HepG2 (cell line): ENCODE data around the gene DENND10. TPM values are rescaled to one million over a fixed set of nuclear protein-coding genes. Genes with fewer than 3 reads are reported as not detected.

Experiments used
- ARHGAP35 ChIP-seq: sonication (generic); formaldehyde crosslinking; IDR thresholded peaks from 2 replicates; pipeline ENCODE4 v1.9.0; 2022; ENCODE audit warnings: mild to moderate bottlenecking, inconsistent platforms, moderate library complexity, missing genetic modification reagents, borderline replicate concordance
- CBFB ChIP-seq: sonication (generic); formaldehyde crosslinking; IDR thresholded peaks from 2 replicates; pipeline ENCODE4 v1.4.0; 2020; ENCODE audit warnings: missing genetic modification reagents
- KDM3A ChIP-seq: IDR thresholded peaks from 2 replicates; pipeline ENCODE4 v1.6.1; 2018; ENCODE audit warnings: low read depth, missing compliant biosample characterization
- MBD4 ChIP-seq: IDR thresholded peaks from 2 replicates; pipeline ENCODE4 v1.6.1; 2012; ENCODE audit warnings: low read length, inconsistent platforms, borderline replicate concordance
- MIER3 ChIP-seq: IDR thresholded peaks from 2 replicates; pipeline ENCODE4 v1.6.1; 2016; ENCODE audit warnings: missing compliant biosample characterization, borderline replicate concordance
- NR2F1 ChIP-seq, 2 experiments: fragments of 450-650 bp in 1 of 2; formaldehyde crosslinking in 1 of 2; IDR thresholded peaks; 2 replicates each; pipeline versions ENCODE4 v1.5.0 to v1.6.1; 2016 to 2020; ENCODE audit warnings: mild to moderate bottlenecking in 1 of 2, missing compliant biosample characterization in 1 of 2, missing genetic modification reagents in 1 of 2, moderate library complexity in 1 of 2
- PHF20 ChIP-seq: sonication (generic); formaldehyde crosslinking; IDR thresholded peaks from 2 replicates; pipeline ENCODE4 v1.5.0; 2020; ENCODE audit warnings: mild to moderate bottlenecking, missing genetic modification reagents
- SPEN ChIP-seq: sonication (generic); formaldehyde crosslinking; IDR thresholded peaks from 2 replicates; pipeline ENCODE4 v1.5.1; 2020; ENCODE audit warnings: low read depth, mild to moderate bottlenecking, missing genetic modification reagents
- TCF12 ChIP-seq, 2 experiments: fragments of 450-650 bp in 1 of 2; sonication (generic) in 1 of 2; formaldehyde crosslinking in 1 of 2; IDR thresholded peaks; 2 replicates each; pipeline versions ENCODE4 v1.6.1 to v1.8.0; 2017 to 2022; ENCODE audit warnings: antibody characterized with exemption in 1 of 2, mild to moderate bottlenecking in 1 of 2, missing genetic modification reagents in 1 of 2, moderate library complexity in 1 of 2
- ZBTB3 ChIP-seq: sonication (generic); formaldehyde crosslinking; IDR thresholded peaks from 2 replicates; pipeline ENCODE4 v1.4.0; 2020; ENCODE audit warnings: low read depth, mild to moderate bottlenecking, moderate library complexity, missing genetic modification reagents, borderline replicate concordance
- ZC3H13 ChIP-seq: sonication (generic); formaldehyde crosslinking; IDR thresholded peaks from 2 replicates; pipeline ENCODE4 v1.8.1; 2023; ENCODE audit warnings: mild to moderate bottlenecking, missing genetic modification reagents, moderate library complexity
- ZFP37 ChIP-seq: sonication (generic); formaldehyde crosslinking; IDR thresholded peaks from 2 replicates; pipeline ENCODE4 v1.4.0; 2020; ENCODE audit warnings: missing genetic modification reagents, borderline replicate concordance
- ZSCAN22 ChIP-seq: sonication (generic); formaldehyde crosslinking; IDR thresholded peaks from 2 replicates; pipeline ENCODE4 v1.4.0; 2020; ENCODE audit warnings: mild to moderate bottlenecking, missing genetic modification reagents
- polyA plus RNA-seq, 8 experiments: library from polyadenylated mRNA; depleted of rRNA in 3 of 8; stranded (reverse) in 7 of 8; unstranded in 1 of 8; fragments of >200 nt; fragmentation: Illumina TruSeq in 4 of 8; extraction: Trizol in 4 of 8; gene quantifications; 2 replicates each; pipeline versions ENCODE4 v1.2.1 to v1.2.3, GENCODE V29; 2011 to 2016; ENCODE audit warnings: low read depth in 4 of 8, missing spikeins in 1 of 8, mixed read lengths in 1 of 8; ENCODE audit not compliant: insufficient read depth in 1 of 8
- total RNA-seq, 5 experiments: library from RNA; depleted of rRNA; stranded (reverse); fragments of >200 nt; fragmentation: Illumina TruSeq; extraction: Trizol; gene quantifications; 2 replicates each; pipeline ENCODE4 v1.2.3, GENCODE V29; 2016; ENCODE audit warnings: low read depth in 1 of 5
- TF ChIP-seq, protein P1 (sequence below): IDR thresholded peaks from 2 replicates; pipeline ENCODE4 v1.6.1; 2016; ENCODE audit warnings: missing compliant biosample characterization, missing genetic modification reagents, borderline replicate concordance
- TF ChIP-seq, protein P2 (sequence below): sonication (generic); formaldehyde crosslinking; IDR thresholded peaks from 2 replicates; pipeline ENCODE4 v1.5.0; 2020; ENCODE audit warnings: missing genetic modification reagents
- TF ChIP-seq, protein P3 (sequence below): sonication (generic); formaldehyde crosslinking; IDR thresholded peaks from 2 replicates; pipeline ENCODE4 v1.5.1; 2020; ENCODE audit warnings: mild to moderate bottlenecking, missing genetic modification reagents, moderate library complexity
- TF ChIP-seq, protein P4 (sequence below): sonication (generic); formaldehyde crosslinking; conservative IDR thresholded peaks from 2 replicates; pipeline ENCODE4 v1.4.0; 2020; ENCODE audit warnings: mild to moderate bottlenecking, missing genetic modification reagents, moderate library complexity

The DENND10 gene
- total and polyA plus RNA-seq, 2 of the 13 experiments (the other 11 are each of a cell fraction or from before 2014, with no cell fraction given), result 43.7 to 78.8 TPM

DNA sequence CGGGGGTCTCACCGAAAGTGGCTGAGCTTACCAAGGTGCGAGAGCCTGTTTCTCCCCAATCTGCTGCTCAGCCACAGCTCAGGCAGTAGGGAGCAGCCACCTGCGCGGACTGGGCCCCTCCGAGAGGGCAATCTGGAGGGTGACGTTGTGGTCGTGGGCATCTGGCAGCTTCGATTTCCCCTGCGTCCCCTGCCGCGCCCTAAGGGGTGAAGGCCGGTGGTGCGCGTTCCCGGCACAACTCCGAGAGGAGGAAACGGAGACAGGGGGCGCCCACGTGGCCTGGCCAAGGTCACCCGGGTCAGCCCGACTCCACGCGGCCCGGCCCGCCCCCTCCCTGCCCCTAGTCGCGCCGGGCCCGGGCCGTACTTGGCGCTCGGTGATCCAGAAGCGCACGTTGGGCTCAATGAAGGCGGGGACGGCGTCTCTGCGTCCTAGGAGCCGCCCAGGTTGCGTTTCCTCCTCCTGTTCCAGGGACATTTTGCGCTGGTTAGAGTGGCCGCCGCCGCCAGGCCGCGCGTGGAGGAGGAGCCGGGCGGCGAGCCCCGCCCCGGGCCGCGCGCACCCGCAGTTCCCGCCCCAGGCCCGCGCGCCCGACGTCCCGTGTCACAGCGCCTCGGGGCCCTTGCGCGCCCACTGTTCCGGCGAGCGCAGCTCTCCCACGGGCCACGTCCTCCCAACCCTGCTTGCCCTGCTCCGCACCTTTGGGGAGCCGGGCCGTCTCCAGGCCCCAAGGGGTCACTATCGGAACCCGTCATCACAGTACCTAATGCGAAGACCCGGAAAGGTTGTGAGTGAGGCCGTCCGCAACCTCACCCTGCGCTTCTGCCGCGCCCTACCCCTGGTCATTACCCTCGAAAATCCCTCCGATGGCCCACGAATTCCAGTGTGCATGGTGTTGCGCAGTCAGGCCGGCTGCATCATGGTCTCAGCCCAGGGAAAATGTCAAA lies 61.5 kb downstream of the DENND10 start, which contains the start of gene SFXN4 (continued):
- TF ChIP-seq, protein P1, sequence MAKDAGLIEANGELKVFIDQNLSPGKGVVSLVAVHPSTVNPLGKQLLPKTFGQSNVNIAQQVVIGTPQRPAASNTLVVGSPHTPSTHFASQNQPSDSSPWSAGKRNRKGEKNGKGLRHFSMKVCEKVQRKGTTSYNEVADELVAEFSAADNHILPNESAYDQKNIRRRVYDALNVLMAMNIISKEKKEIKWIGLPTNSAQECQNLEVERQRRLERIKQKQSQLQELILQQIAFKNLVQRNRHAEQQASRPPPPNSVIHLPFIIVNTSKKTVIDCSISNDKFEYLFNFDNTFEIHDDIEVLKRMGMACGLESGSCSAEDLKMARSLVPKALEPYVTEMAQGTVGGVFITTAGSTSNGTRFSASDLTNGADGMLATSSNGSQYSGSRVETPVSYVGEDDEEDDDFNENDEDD (CRISPR knock-in tag), result peak; percentile 7; the same call in 1 of the 2 replicates
- TF ChIP-seq, protein P2, sequence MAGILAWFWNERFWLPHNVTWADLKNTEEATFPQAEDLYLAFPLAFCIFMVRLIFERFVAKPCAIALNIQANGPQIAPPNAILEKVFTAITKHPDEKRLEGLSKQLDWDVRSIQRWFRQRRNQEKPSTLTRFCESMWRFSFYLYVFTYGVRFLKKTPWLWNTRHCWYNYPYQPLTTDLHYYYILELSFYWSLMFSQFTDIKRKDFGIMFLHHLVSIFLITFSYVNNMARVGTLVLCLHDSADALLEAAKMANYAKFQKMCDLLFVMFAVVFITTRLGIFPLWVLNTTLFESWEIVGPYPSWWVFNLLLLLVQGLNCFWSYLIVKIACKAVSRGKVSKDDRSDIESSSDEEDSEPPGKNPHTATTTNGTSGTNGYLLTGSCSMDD (CRISPR knock-in tag), result no peak
- peak; percentile 92 to 98 for TF ChIP-seq NR2F1 (CRISPR knock-in tag; IDR thresholded peaks at IDR 0.05)
- peak; percentile 84 for TF ChIP-seq CBFB (CRISPR knock-in tag)
- TF ChIP-seq KDM3A (CRISPR knock-in tag), result 0 out of 2 replicates have a peak, but pooled peaks have one; percentile 34
- peak; percentile 55 for TF ChIP-seq PHF20
- no peak for TF ChIP-seq ZFP37 (CRISPR knock-in tag)
- TF ChIP-seq, protein P3, sequence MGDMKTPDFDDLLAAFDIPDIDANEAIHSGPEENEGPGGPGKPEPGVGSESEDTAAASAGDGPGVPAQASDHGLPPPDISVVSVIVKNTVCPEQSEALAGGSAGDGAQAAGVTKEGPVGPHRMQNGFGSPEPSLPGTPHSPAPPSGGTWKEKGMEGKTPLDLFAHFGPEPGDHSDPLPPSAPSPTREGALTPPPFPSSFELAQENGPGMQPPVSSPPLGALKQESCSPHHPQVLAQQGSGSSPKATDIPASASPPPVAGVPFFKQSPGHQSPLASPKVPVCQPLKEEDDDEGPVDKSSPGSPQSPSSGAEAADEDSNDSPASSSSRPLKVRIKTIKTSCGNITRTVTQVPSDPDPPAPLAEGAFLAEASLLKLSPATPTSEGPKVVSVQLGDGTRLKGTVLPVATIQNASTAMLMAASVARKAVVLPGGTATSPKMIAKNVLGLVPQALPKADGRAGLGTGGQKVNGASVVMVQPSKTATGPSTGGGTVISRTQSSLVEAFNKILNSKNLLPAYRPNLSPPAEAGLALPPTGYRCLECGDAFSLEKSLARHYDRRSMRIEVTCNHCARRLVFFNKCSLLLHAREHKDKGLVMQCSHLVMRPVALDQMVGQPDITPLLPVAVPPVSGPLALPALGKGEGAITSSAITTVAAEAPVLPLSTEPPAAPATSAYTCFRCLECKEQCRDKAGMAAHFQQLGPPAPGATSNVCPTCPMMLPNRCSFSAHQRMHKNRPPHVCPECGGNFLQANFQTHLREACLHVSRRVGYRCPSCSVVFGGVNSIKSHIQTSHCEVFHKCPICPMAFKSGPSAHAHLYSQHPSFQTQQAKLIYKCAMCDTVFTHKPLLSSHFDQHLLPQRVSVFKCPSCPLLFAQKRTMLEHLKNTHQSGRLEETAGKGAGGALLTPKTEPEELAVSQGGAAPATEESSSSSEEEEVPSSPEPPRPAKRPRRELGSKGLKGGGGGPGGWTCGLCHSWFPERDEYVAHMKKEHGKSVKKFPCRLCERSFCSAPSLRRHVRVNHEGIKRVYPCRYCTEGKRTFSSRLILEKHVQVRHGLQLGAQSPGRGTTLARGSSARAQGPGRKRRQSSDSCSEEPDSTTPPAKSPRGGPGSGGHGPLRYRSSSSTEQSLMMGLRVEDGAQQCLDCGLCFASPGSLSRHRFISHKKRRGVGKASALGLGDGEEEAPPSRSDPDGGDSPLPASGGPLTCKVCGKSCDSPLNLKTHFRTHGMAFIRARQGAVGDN, result peak; percentile 97
- no peak for TF ChIP-seq TCF12 (IDR thresholded peaks at IDR 0.05)
- no peak for TF ChIP-seq TCF12 (CRISPR knock-in tag; IDR thresholded peaks at IDR 0.05)
- TF ChIP-seq SPEN (CRISPR knock-in tag), result peak; percentile 76; the same call in 1 of the 2 replicates
- peak; percentile 46; the same call in 1 of the 2 replicates for TF ChIP-seq ZC3H13
- peak; percentile 63; the same call in 1 of the 2 replicates for TF ChIP-seq MIER3 (CRISPR knock-in tag)
- TF ChIP-seq, protein P4, sequence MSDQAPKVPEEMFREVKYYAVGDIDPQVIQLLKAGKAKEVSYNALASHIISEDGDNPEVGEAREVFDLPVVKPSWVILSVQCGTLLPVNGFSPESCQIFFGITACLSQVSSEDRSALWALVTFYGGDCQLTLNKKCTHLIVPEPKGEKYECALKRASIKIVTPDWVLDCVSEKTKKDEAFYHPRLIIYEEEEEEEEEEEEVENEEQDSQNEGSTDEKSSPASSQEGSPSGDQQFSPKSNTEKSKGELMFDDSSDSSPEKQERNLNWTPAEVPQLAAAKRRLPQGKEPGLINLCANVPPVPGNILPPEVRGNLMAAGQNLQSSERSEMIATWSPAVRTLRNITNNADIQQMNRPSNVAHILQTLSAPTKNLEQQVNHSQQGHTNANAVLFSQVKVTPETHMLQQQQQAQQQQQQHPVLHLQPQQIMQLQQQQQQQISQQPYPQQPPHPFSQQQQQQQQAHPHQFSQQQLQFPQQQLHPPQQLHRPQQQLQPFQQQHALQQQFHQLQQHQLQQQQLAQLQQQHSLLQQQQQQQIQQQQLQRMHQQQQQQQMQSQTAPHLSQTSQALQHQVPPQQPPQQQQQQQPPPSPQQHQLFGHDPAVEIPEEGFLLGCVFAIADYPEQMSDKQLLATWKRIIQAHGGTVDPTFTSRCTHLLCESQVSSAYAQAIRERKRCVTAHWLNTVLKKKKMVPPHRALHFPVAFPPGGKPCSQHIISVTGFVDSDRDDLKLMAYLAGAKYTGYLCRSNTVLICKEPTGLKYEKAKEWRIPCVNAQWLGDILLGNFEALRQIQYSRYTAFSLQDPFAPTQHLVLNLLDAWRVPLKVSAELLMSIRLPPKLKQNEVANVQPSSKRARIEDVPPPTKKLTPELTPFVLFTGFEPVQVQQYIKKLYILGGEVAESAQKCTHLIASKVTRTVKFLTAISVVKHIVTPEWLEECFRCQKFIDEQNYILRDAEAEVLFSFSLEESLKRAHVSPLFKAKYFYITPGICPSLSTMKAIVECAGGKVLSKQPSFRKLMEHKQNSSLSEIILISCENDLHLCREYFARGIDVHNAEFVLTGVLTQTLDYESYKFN, result peak; percentile 52
- TF ChIP-seq MBD4, result no peak
- no peak for TF ChIP-seq ZBTB3
- no peak for TF ChIP-seq ZSCAN22 (CRISPR knock-in tag)
- no peak for TF ChIP-seq ARHGAP35 (CRISPR knock-in tag)
